ENCODE data around the gene RCAN2.

GRCh38 chr6:46392294-46392693 is 99.0 kb downstream of the RCAN2 start:
- TF ChIP-seq, protein P1, sequence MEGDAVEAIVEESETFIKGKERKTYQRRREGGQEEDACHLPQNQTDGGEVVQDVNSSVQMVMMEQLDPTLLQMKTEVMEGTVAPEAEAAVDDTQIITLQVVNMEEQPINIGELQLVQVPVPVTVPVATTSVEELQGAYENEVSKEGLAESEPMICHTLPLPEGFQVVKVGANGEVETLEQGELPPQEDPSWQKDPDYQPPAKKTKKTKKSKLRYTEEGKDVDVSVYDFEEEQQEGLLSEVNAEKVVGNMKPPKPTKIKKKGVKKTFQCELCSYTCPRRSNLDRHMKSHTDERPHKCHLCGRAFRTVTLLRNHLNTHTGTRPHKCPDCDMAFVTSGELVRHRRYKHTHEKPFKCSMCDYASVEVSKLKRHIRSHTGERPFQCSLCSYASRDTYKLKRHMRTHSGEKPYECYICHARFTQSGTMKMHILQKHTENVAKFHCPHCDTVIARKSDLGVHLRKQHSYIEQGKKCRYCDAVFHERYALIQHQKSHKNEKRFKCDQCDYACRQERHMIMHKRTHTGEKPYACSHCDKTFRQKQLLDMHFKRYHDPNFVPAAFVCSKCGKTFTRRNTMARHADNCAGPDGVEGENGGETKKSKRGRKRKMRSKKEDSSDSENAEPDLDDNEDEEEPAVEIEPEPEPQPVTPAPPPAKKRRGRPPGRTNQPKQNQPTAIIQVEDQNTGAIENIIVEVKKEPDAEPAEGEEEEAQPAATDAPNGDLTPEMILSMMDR (IDR thresholded peaks at IDR 0.05) = no peak
- TF ChIP-seq POLR2AphosphoS5 (IDR thresholded peaks at IDR 0.05) = no peak
